HepG2 (cell line): ENCODE results near the gene MBOAT7. TPM values are rescaled to one million over a fixed set of nuclear protein-coding genes. Genes with fewer than 3 reads are reported as not detected.
A peak's percentile ranks its signal among the peaks of the same experiment; 100 is the strongest.

Source experiments
- MATR3 ChIP-seq: sonication (generic); formaldehyde crosslinking; IDR thresholded peaks from 2 replicates; pipeline ENCODE4 v1.4.0; 2020; ENCODE audit warnings: missing genetic modification reagents
- MAZ ChIP-seq, 2 experiments: sonication (generic) in 1 of 2; formaldehyde crosslinking in 1 of 2; IDR thresholded peaks; 2 replicates each; pipeline versions ENCODE4 v1.5.0 to v1.6.1; 2012 to 2020; ENCODE audit warnings: low read depth in 2 of 2, mild to moderate bottlenecking in 2 of 2, borderline replicate concordance in 1 of 2, improper control_type of control experiment in 1 of 2, low read length in 1 of 2, missing genetic modification reagents in 1 of 2, moderate library complexity in 1 of 2
- NR1H2 ChIP-seq: sonication (generic); formaldehyde crosslinking; IDR thresholded peaks from 2 replicates; pipeline ENCODE4 v1.8.1; 2022; ENCODE audit warnings: low read depth, missing genetic modification reagents, borderline replicate concordance
- TMF1 ChIP-seq: sonication (generic); formaldehyde crosslinking; IDR thresholded peaks from 2 replicates; pipeline ENCODE4 v1.8.1; 2022; ENCODE audit warnings: low read depth, missing genetic modification reagents
- ZBTB20 ChIP-seq: sonication (generic); formaldehyde crosslinking; IDR thresholded peaks from 2 replicates; pipeline ENCODE4 v1.8.1; 2023; ENCODE audit warnings: missing genetic modification reagents, low read depth, mild to moderate bottlenecking, borderline replicate concordance
- ZNF333 ChIP-seq: sonication (generic); formaldehyde crosslinking; IDR thresholded peaks from 2 replicates; pipeline ENCODE4 v1.4.0; 2020; ENCODE audit warnings: mild to moderate bottlenecking, missing genetic modification reagents, borderline replicate concordance
- ZNF441 ChIP-seq: sonication (generic); formaldehyde crosslinking; IDR thresholded peaks from 2 replicates; pipeline ENCODE4 v1.7.0; 2021; ENCODE audit warnings: missing genetic modification reagents, borderline replicate concordance
- ZNF562 ChIP-seq: sonication (generic); formaldehyde crosslinking; IDR thresholded peaks from 2 replicates; pipeline ENCODE4 v1.8.0; 2022; ENCODE audit warnings: missing genetic modification reagents, borderline replicate concordance
- ZNF563 ChIP-seq: sonication (generic); formaldehyde crosslinking; IDR thresholded peaks from 2 replicates; pipeline ENCODE4 v1.8.0; 2022; ENCODE audit warnings: mild to moderate bottlenecking, moderate library complexity, missing genetic modification reagents
- ZNF564 ChIP-seq: sonication (generic); formaldehyde crosslinking; IDR thresholded peaks from 2 replicates; pipeline ENCODE4 v1.8.1; 2023; ENCODE audit warnings: mild to moderate bottlenecking, missing genetic modification reagents
- ZNF629 ChIP-seq: sonication (generic); formaldehyde crosslinking; conservative IDR thresholded peaks from 2 replicates; pipeline ENCODE4 v1.5.0; 2020; ENCODE audit warnings: missing genetic modification reagents
- ZSCAN30 ChIP-seq: sonication (generic); formaldehyde crosslinking; IDR thresholded peaks from 2 replicates; pipeline ENCODE4 v1.5.0; 2020; ENCODE audit warnings: mild to moderate bottlenecking, missing genetic modification reagents
- polyA plus RNA-seq, 8 experiments: library from polyadenylated mRNA; depleted of rRNA in 3 of 8; stranded (reverse) in 7 of 8; unstranded in 1 of 8; fragments of >200 nt; fragmentation: Illumina TruSeq in 4 of 8; extraction: Trizol in 4 of 8; gene quantifications; 2 replicates each; pipeline versions ENCODE4 v1.2.1 to v1.2.3, GENCODE V29; 2011 to 2016; ENCODE audit warnings: low read depth in 4 of 8, missing spikeins in 1 of 8, mixed read lengths in 1 of 8; ENCODE audit not compliant: insufficient read depth in 1 of 8
- total RNA-seq, 5 experiments: library from RNA; depleted of rRNA; stranded (reverse); fragments of >200 nt; fragmentation: Illumina TruSeq; extraction: Trizol; gene quantifications; 2 replicates each; pipeline ENCODE4 v1.2.3, GENCODE V29; 2016; ENCODE audit warnings: low read depth in 1 of 5
- TF ChIP-seq, protein P1 (sequence below): sonication (generic); formaldehyde crosslinking; IDR thresholded peaks from 2 replicates; pipeline ENCODE4 v1.4.0; 2020; ENCODE audit warnings: missing genetic modification reagents
- TF ChIP-seq, protein P2 (sequence below): sonication (generic); formaldehyde crosslinking; IDR thresholded peaks from 2 replicates; pipeline ENCODE4 v1.4.0; 2020; ENCODE audit warnings: low read depth, missing genetic modification reagents
- TF ChIP-seq, protein P3 (sequence below): sonication (generic); formaldehyde crosslinking; IDR thresholded peaks from 2 replicates; pipeline ENCODE4 v1.5.1; 2020; ENCODE audit warnings: missing genetic modification reagents, mild to moderate bottlenecking, borderline replicate concordance
- TF ChIP-seq, protein P4 (sequence below): sonication (generic); formaldehyde crosslinking; IDR thresholded peaks from 2 replicates; pipeline ENCODE4 v1.9.0; 2021; ENCODE audit warnings: missing genetic modification reagents, borderline replicate concordance

The MBOAT7 gene
- total and polyA plus RNA-seq, 2 of the 13 experiments (the other 11 are each of a cell fraction or from before 2014, with no cell fraction given): 22.2 to 25.5 TPM

DNA sequence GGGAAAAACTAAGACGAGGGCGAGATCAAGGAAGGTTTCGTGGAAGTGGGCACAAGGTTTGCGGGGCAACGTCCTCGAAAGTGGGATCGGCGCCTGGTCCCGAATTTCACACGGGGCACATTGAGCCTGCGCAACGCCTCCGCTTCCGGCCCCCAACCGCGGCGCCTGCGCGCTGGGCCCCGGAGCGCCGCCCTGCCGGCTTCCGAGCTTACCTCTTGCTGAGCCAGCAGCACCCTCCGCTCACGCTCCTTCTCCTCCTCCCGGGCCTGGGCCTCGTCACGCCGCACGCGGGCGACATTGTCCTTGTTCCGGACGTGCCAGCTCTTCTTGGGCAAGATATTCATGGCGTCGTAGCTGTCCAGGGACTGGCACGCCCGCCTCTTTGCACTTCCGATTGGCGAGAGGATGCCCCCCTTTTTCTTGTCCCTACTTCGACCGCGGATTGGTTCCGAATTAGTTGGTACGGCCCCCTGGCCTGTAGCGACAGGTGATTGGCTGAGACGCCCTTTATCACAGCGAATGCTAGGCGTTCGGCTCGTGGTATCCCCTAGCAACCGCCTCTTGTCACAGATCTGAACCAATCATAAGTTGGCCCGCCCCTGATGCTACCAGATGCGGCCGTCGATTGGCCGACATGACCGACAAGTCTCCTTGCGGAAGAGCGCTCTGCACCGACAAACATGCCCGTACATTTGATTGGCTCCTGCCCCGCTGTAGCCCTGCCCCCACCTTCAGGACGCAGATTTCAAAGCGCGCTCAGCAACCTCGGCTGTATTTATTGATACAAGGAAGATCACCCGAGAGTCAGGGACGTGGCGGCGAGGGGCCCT is 29.8 kb downstream of the MBOAT7 start, which contains the start of gene LENG1 (continued):
- TF ChIP-seq, protein P1, sequence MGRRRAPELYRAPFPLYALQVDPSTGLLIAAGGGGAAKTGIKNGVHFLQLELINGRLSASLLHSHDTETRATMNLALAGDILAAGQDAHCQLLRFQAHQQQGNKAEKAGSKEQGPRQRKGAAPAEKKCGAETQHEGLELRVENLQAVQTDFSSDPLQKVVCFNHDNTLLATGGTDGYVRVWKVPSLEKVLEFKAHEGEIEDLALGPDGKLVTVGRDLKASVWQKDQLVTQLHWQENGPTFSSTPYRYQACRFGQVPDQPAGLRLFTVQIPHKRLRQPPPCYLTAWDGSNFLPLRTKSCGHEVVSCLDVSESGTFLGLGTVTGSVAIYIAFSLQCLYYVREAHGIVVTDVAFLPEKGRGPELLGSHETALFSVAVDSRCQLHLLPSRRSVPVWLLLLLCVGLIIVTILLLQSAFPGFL (CRISPR knock-in tag): no peak
- TF ChIP-seq, protein P2, sequence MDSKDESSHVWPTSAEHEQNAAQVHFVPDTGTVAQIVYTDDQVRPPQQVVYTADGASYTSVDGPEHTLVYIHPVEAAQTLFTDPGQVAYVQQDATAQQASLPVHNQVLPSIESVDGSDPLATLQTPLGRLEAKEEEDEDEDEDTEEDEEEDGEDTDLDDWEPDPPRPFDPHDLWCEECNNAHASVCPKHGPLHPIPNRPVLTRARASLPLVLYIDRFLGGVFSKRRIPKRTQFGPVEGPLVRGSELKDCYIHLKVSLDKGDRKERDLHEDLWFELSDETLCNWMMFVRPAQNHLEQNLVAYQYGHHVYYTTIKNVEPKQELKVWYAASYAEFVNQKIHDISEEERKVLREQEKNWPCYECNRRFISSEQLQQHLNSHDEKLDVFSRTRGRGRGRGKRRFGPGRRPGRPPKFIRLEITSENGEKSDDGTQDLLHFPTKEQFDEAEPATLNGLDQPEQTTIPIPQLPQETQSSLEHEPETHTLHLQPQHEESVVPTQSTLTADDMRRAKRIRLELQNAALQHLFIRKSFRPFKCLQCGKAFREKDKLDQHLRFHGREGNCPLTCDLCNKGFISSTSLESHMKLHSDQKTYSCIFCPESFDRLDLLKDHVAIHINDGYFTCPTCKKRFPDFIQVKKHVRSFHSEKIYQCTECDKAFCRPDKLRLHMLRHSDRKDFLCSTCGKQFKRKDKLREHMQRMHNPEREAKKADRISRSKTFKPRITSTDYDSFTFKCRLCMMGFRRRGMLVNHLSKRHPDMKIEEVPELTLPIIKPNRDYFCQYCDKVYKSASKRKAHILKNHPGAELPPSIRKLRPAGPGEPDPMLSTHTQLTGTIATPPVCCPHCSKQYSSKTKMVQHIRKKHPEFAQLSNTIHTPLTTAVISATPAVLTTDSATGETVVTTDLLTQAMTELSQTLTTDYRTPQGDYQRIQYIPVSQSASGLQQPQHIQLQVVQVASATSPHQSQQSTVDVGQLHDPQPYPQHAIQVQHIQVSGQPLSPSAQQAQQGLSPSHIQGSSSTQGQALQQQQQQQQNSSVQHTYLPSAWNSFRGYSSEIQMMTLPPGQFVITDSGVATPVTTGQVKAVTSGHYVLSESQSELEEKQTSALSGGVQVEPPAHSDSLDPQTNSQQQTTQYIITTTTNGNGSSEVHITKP (CRISPR knock-in tag): no peak
- TF ChIP-seq MAZ (IDR thresholded peaks at IDR 0.05; ENCODE audit: borderline replicate concordance, low read depth, low read length): peak; percentile 22
- TF ChIP-seq MAZ (CRISPR knock-in tag; IDR thresholded peaks at IDR 0.05; ENCODE audit: low read depth): peak; percentile 70
- no peak for TF ChIP-seq ZBTB20 (CRISPR knock-in tag)
- TF ChIP-seq ZSCAN30 (CRISPR knock-in tag): no peak
- TF ChIP-seq, protein P3, sequence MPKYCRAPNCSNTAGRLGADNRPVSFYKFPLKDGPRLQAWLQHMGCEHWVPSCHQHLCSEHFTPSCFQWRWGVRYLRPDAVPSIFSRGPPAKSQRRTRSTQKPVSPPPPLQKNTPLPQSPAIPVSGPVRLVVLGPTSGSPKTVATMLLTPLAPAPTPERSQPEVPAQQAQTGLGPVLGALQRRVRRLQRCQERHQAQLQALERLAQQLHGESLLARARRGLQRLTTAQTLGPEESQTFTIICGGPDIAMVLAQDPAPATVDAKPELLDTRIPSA: no peak
- TF ChIP-seq MATR3 (CRISPR knock-in tag): no peak
- TF ChIP-seq TMF1 (CRISPR knock-in tag): no peak
- no peak for TF ChIP-seq ZNF629
- peak; percentile 20; the same call in 1 of the 2 replicates for TF ChIP-seq ZNF333 (CRISPR knock-in tag)
- TF ChIP-seq, protein P4, sequence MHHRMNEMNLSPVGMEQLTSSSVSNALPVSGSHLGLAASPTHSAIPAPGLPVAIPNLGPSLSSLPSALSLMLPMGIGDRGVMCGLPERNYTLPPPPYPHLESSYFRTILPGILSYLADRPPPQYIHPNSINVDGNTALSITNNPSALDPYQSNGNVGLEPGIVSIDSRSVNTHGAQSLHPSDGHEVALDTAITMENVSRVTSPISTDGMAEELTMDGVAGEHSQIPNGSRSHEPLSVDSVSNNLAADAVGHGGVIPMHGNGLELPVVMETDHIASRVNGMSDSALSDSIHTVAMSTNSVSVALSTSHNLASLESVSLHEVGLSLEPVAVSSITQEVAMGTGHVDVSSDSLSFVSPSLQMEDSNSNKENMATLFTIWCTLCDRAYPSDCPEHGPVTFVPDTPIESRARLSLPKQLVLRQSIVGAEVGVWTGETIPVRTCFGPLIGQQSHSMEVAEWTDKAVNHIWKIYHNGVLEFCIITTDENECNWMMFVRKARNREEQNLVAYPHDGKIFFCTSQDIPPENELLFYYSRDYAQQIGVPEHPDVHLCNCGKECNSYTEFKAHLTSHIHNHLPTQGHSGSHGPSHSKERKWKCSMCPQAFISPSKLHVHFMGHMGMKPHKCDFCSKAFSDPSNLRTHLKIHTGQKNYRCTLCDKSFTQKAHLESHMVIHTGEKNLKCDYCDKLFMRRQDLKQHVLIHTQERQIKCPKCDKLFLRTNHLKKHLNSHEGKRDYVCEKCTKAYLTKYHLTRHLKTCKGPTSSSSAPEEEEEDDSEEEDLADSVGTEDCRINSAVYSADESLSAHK (CRISPR knock-in tag): no peak
- TF ChIP-seq ZNF563: 0 out of 2 replicates have a peak, but pooled peaks have one; percentile 53
- TF ChIP-seq ZNF441 (CRISPR knock-in tag): peak; percentile 71; the same call in 1 of the 2 replicates
- no peak for TF ChIP-seq NR1H2 (CRISPR knock-in tag)
- no peak for TF ChIP-seq ZNF564 (CRISPR knock-in tag)
- TF ChIP-seq ZNF562 (CRISPR knock-in tag): no peak
